Measurements from ENCODE around the gene HES1. TPM values are rescaled to one million over a fixed set of nuclear protein-coding genes. Genes with fewer than 3 reads are reported as not detected.
"Not testable (repeated sequence)": the region's sequence is repeated elsewhere in the genome, so short reads cannot be mapped to it uniquely, and the experiment has no call there.

The HES1 gene
- total RNA-seq, 1 donor from 2014 or later = 99.9 TPM

GRCh38 chr3:194142156-194142910, 6.4 kb downstream of the HES1 start:
- no peak for DNase-seq (ENCODE audit: low spot score in 2 of 2, unreplicated experiment in 2 of 2)
- Mint-ChIP-seq H3K4me3 (peak overlapping the region; percentile 5), H3K9me3 (no peaks in the 10 kb centered on the region), H3K4me1 (peaks cover 48% of the 10 kb centered on the region), H3K27me3 (ENCODE audit: low read depth) (no peaks in the 10 kb centered on the region), H3K27ac (peak overlapping the region; percentile 93), H3K36me3 (peaks cover under 1% of the 10 kb centered on the region)
- TF ChIP-seq CTCF (IDR thresholded peaks at IDR 0.05; ENCODE audit: unreplicated experiment) = no peak

GRCh38 chr3:194145702-194146101, 9.8 kb downstream of the HES1 start:
- no peak for DNase-seq (ENCODE audit: low spot score in 2 of 2, unreplicated experiment in 2 of 2)
- H3K27ac Mint-ChIP-seq = no peak overlapping the region
- H3K27me3 Mint-ChIP-seq (ENCODE audit: low read depth) = no peaks in the 10 kb centered on the region
- no peaks in the 10 kb centered on the region for H3K9me3 Mint-ChIP-seq
- no peak overlapping the region for H3K4me3 Mint-ChIP-seq
- peaks cover 42% of the 10 kb centered on the region for H3K4me1 Mint-ChIP-seq
- no peaks in the 10 kb centered on the region for H3K36me3 Mint-ChIP-seq
- TF ChIP-seq CTCF (IDR thresholded peaks at IDR 0.05; ENCODE audit: unreplicated experiment) = no peak

GRCh38 chr3:194147679-194148078, 11.7 kb downstream of the HES1 start:
- Mint-ChIP-seq H3K4me1 (peaks cover 33% of the 10 kb centered on the region), H3K27me3 (ENCODE audit: low read depth) (no peaks in the 10 kb centered on the region), H3K9me3 (no peaks in the 10 kb centered on the region), H3K27ac (peak overlapping the region; percentile 33), H3K4me3 (no peak overlapping the region), H3K36me3 (no peaks in the 10 kb centered on the region)
- no peak for DNase-seq (ENCODE audit: low spot score in 2 of 2, unreplicated experiment in 2 of 2)
- TF ChIP-seq CTCF (IDR thresholded peaks at IDR 0.05; ENCODE audit: unreplicated experiment) = no peak

- H3K27ac Mint-ChIP-seq = peak overlapping the region; percentile 33
- no peak for DNase-seq (ENCODE audit: low spot score in 2 of 2, unreplicated experiment in 2 of 2)
- no peaks in the 10 kb centered on the region for H3K27me3 Mint-ChIP-seq (ENCODE audit: low read depth)
Measured at GRCh38 chr3:194148383-194148782, 12.4 kb downstream of the HES1 start.

GRCh38 chr3:194150252-194150934, 14.4 kb downstream of the HES1 start:
- no peak for DNase-seq (ENCODE audit: low spot score in 2 of 2, unreplicated experiment in 2 of 2)
- no peak for TF ChIP-seq CTCF (IDR thresholded peaks at IDR 0.05; ENCODE audit: unreplicated experiment)
- H3K27me3 Mint-ChIP-seq (ENCODE audit: low read depth) = no peaks in the 10 kb centered on the region
- no peaks in the 10 kb centered on the region for H3K36me3 Mint-ChIP-seq
- H3K27ac Mint-ChIP-seq = no peak overlapping the region
- H3K4me3 Mint-ChIP-seq = no peak overlapping the region
- H3K4me1 Mint-ChIP-seq = peaks cover 15% of the 10 kb centered on the region
- peaks cover 6% of the 10 kb centered on the region for H3K9me3 Mint-ChIP-seq

More at GRCh38 chr3:194148383-194148782, 12.4 kb downstream of the HES1 start:
- Mint-ChIP-seq H3K36me3 (no peaks in the 10 kb centered on the region), H3K4me1 (peaks cover 29% of the 10 kb centered on the region), H3K9me3 (no peaks in the 10 kb centered on the region), H3K4me3 (no peak overlapping the region)
- TF ChIP-seq CTCF (IDR thresholded peaks at IDR 0.05; ENCODE audit: unreplicated experiment) = no peak

GRCh38 chr3:194150935-194151302, 15.0 kb downstream of the HES1 start:
- not testable (repeated sequence) for H3K4me3 Mint-ChIP-seq; H3K27ac Mint-ChIP-seq; H3K27me3 Mint-ChIP-seq (ENCODE audit: low read depth); DNase-seq (ENCODE audit: low spot score in 2 of 2, unreplicated experiment in 2 of 2); H3K9me3 Mint-ChIP-seq; H3K36me3 Mint-ChIP-seq
- peaks cover 15% of the 10 kb centered on the region for H3K4me1 Mint-ChIP-seq
